Activated CD4-positive, alpha-beta T cell treated with anti-CD3 and anti-CD28 coated beads for 36 hours (primary cell): Measurements from ENCODE around the gene ZMIZ1. TPM values are rescaled to one million over a fixed set of nuclear protein-coding genes. Genes with fewer than 3 reads are reported as not detected.
A peak's percentile ranks its signal among the peaks of the same experiment; 100 is the strongest.

Experiments
- ATAC-seq: fragments of 200-7000 bp; cut with Tn5 transposase; one replicate; pipeline ENCODE4 v1.10.0; 2021; ENCODE audit warnings: mild to moderate bottlenecking, moderate library complexity
- CTCF ChIA-PET: fragments of 350-600 bp; sonication (Branson Sonifier 250); formaldehyde crosslinking; loops from one replicate; lab custom pipeline; 2021; ENCODE audit warnings: antibody characterized with exemption; lab: Charles Lee
- POLR2A ChIA-PET: fragments of 350-600 bp; sonication (Branson Sonifier 250); formaldehyde crosslinking; loops from one replicate; lab custom pipeline; 2021; ENCODE audit warnings: antibody characterized with exemption, inconsistent platforms; lab: Charles Lee
- DNase-seq: peaks from one replicate; pipeline ENCODE4 v3.0.0-alpha.2; 2020
- H3K27ac Mint-ChIP-seq: one replicate; pipeline ENCODE4 v1.8.0; 2021; ENCODE audit warnings: mixed read lengths
- H3K27me3 Mint-ChIP-seq: one replicate; pipeline ENCODE4 v1.8.0; 2021; ENCODE audit warnings: mixed read lengths
- H3K36me3 Mint-ChIP-seq: one replicate; pipeline ENCODE4 v1.8.0; 2021; ENCODE audit warnings: low read depth, mixed read lengths
- H3K4me1 Mint-ChIP-seq: one replicate; pipeline ENCODE4 v1.8.0; 2021; ENCODE audit warnings: mixed read lengths
- H3K4me3 Mint-ChIP-seq: one replicate; pipeline ENCODE4 v1.8.0; 2021; ENCODE audit warnings: mild to moderate bottlenecking, moderate library complexity, mixed read lengths
- H3K9me3 Mint-ChIP-seq: one replicate; pipeline ENCODE4 v1.8.0; 2021; ENCODE audit warnings: low read depth, mixed read lengths
- intact Hi-C, 2 experiments: fragments of 100-400 bp; cut with DNase I in 1 of 2; cut with micrococcal nuclease in 1 of 2; formaldehyde crosslinking; loops; one replicate each; pipeline versions ENCODE4 v1.14.2 to v1.15.1; 2022 to 2024; cut with DNase I, micrococcal nuclease
- total RNA-seq, 2 experiments: library from RNA; stranded (reverse); gene quantifications; one replicate each; pipeline ENCODE4 v1.2.3, GENCODE V29; 2021

Gene ZMIZ1
- total RNA-seq, 2 experiments from 2014 or later: 33.9 to 34.3 TPM

- no peak overlapping the region for H3K27ac Mint-ChIP-seq
- ATAC-seq: no peak
- ChIA-PET POLR2A (no interaction called here), CTCF (interaction anchor here (1.0 kb wide), 2 partner anchors 17 to 140 kb away, joined by 3 read pairs; no protein-coding TSS in a partner anchor)
- DNase-seq: peak; percentile 5
- H3K4me3 Mint-ChIP-seq: no peak overlapping the region
- intact Hi-C loops: no loop called here
- H3K9me3 Mint-ChIP-seq: no peaks in the 10 kb centered on the region
- no peaks in the 10 kb centered on the region for H3K27me3 Mint-ChIP-seq
- peaks cover 13% of the 10 kb centered on the region for H3K4me1 Mint-ChIP-seq
- no peaks in the 10 kb centered on the region for H3K36me3 Mint-ChIP-seq
Observed at GRCh38 chr10:79054203-79055099, 14.3 kb upstream of the ZMIZ1 start.

GRCh38 chr10:79055100-79055782 is 13.5 kb upstream of the ZMIZ1 start:
- H3K27me3 Mint-ChIP-seq: no peaks in the 10 kb centered on the region
- intact Hi-C loops: no loop called here
- peak; percentile 0 for DNase-seq
- no peaks in the 10 kb centered on the region for H3K36me3 Mint-ChIP-seq
- ChIA-PET CTCF (interaction anchor here (0.6 to 1.0 kb wide), 3 partner anchors 16 to 140 kb away, joined by 3 read pairs; no protein-coding TSS in a partner anchor), POLR2A (no interaction called here)
- no peaks in the 10 kb centered on the region for H3K9me3 Mint-ChIP-seq
- H3K27ac Mint-ChIP-seq: no peak overlapping the region
- peaks cover 5% of the 10 kb centered on the region for H3K4me1 Mint-ChIP-seq
- no peak for ATAC-seq
- no peak overlapping the region for H3K4me3 Mint-ChIP-seq

- H3K27me3 Mint-ChIP-seq: no peaks in the 10 kb centered on the region
- H3K4me3 Mint-ChIP-seq: no peak overlapping the region
- H3K4me1 Mint-ChIP-seq: peaks cover 4% of the 10 kb centered on the region
- CTCF ChIA-PET: interaction anchor here (0.6 kb wide), 1 partner anchor 139 kb away, joined by 3 read pairs; no protein-coding TSS in a partner anchor
- H3K9me3 Mint-ChIP-seq: no peaks in the 10 kb centered on the region
- H3K36me3 Mint-ChIP-seq: no peaks in the 10 kb centered on the region
- H3K27ac Mint-ChIP-seq: no peak overlapping the region
- DNase-seq (no peak), ATAC-seq (no peak)
- POLR2A ChIA-PET: no interaction called here
- intact Hi-C loops: no loop called here
Observed at GRCh38 chr10:79055892-79056291, 12.9 kb upstream of the ZMIZ1 start.

GRCh38 chr10:79056361-79056735 is 12.4 kb upstream of the ZMIZ1 start:
- no peaks in the 10 kb centered on the region for H3K36me3 Mint-ChIP-seq
- ChIA-PET CTCF (interaction anchor here (0.6 kb wide), 1 partner anchor 140 kb away, joined by 3 read pairs; no protein-coding TSS in a partner anchor), POLR2A (no interaction called here)
- H3K4me3 Mint-ChIP-seq: no peak overlapping the region
- no peak overlapping the region for H3K27ac Mint-ChIP-seq
- H3K4me1 Mint-ChIP-seq: peaks cover 4% of the 10 kb centered on the region
- ATAC-seq: no peak
- H3K27me3 Mint-ChIP-seq: no peaks in the 10 kb centered on the region
- H3K9me3 Mint-ChIP-seq: no peaks in the 10 kb centered on the region
- DNase-seq: no peak
- intact Hi-C loops: no loop called here

GRCh38 chr10:79056736-79057391 is 11.9 kb upstream of the ZMIZ1 start:
- no peaks in the 10 kb centered on the region for H3K9me3 Mint-ChIP-seq
- H3K27ac Mint-ChIP-seq: no peak overlapping the region
- no peak for ATAC-seq
- DNase-seq: no peak
- H3K36me3 Mint-ChIP-seq: no peaks in the 10 kb centered on the region
- intact Hi-C loops: no loop called here
- H3K27me3 Mint-ChIP-seq: no peaks in the 10 kb centered on the region
- CTCF ChIA-PET: no interaction called here
- POLR2A ChIA-PET: no interaction called here
- H3K4me1 Mint-ChIP-seq: peaks cover 2% of the 10 kb centered on the region
- no peak overlapping the region for H3K4me3 Mint-ChIP-seq

GRCh38 chr10:79057481-79058275 is 11.1 kb upstream of the ZMIZ1 start:
- H3K27ac Mint-ChIP-seq: no peak overlapping the region
- ChIA-PET POLR2A (no interaction called here), CTCF (no interaction called here)
- ATAC-seq (no peak), DNase-seq (no peak)
- H3K36me3 Mint-ChIP-seq: no peaks in the 10 kb centered on the region
- H3K9me3 Mint-ChIP-seq: no peaks in the 10 kb centered on the region
- intact Hi-C loops: no loop called here
- no peaks in the 10 kb centered on the region for H3K4me1 Mint-ChIP-seq
- no peak overlapping the region for H3K4me3 Mint-ChIP-seq
- no peaks in the 10 kb centered on the region for H3K27me3 Mint-ChIP-seq

- no peak for ATAC-seq
- no peaks in the 10 kb centered on the region for H3K36me3 Mint-ChIP-seq
- no peak overlapping the region for H3K4me3 Mint-ChIP-seq
- intact Hi-C loops: no loop called here
- peaks cover 10% of the 10 kb centered on the region for H3K4me1 Mint-ChIP-seq
- no peaks in the 10 kb centered on the region for H3K27me3 Mint-ChIP-seq
- POLR2A ChIA-PET: no interaction called here
- CTCF ChIA-PET: interaction anchor here (0.9 kb wide), 1 partner anchor 9 kb away, joined by 3 read pairs; no protein-coding TSS in a partner anchor
- H3K27ac Mint-ChIP-seq: no peak overlapping the region
- DNase-seq: no peak
- H3K9me3 Mint-ChIP-seq: no peaks in the 10 kb centered on the region
Observed at GRCh38 chr10:79058899-79059841, 9.6 kb upstream of the ZMIZ1 start.

- no peak overlapping the region for H3K27ac Mint-ChIP-seq
- H3K27me3 Mint-ChIP-seq: no peaks in the 10 kb centered on the region
- intact Hi-C loops: loop anchor here in 1 of 2 experiments (10.0 kb wide), 1 partner anchor 755 kb away; no protein-coding TSS in a partner anchor
- POLR2A ChIA-PET: no interaction called here
- H3K9me3 Mint-ChIP-seq: no peaks in the 10 kb centered on the region
- no peak for DNase-seq
- CTCF ChIA-PET: interaction anchor here (0.6 to 0.9 kb wide), 3 partner anchors 9 to 217 kb away, joined by 3 to 4 read pairs (median 3); no protein-coding TSS in a partner anchor
- H3K4me1 Mint-ChIP-seq: peaks cover 16% of the 10 kb centered on the region
- no peak overlapping the region for H3K4me3 Mint-ChIP-seq
- no peaks in the 10 kb centered on the region for H3K36me3 Mint-ChIP-seq
- no peak for ATAC-seq
Observed at GRCh38 chr10:79059859-79060379, 8.8 kb upstream of the ZMIZ1 start.

- H3K36me3 Mint-ChIP-seq: no peaks in the 10 kb centered on the region
- intact Hi-C loops: loop anchor here in 1 of 2 experiments (10.0 kb wide), 1 partner anchor 756 kb away; no protein-coding TSS in a partner anchor
- H3K4me3 Mint-ChIP-seq: no peak overlapping the region
- H3K9me3 Mint-ChIP-seq: no peaks in the 10 kb centered on the region
- peaks cover 19% of the 10 kb centered on the region for H3K4me1 Mint-ChIP-seq
- no peak for DNase-seq
- POLR2A ChIA-PET: no interaction called here
- H3K27ac Mint-ChIP-seq: no peak overlapping the region
- H3K27me3 Mint-ChIP-seq: no peaks in the 10 kb centered on the region
- CTCF ChIA-PET: interaction anchor here (0.6 to 1.0 kb wide), 3 partner anchors 10 to 272 kb away, joined by 3 to 4 read pairs (median 4); no protein-coding TSS in a partner anchor
- ATAC-seq: no peak
Observed at GRCh38 chr10:79060641-79061255, 8.0 kb upstream of the ZMIZ1 start.
